ENCODE measurements around the gene ARIH1.

GRCh38 chr15:72588096-72588495, 114.0 kb downstream of the ARIH1 start:
- TF ChIP-seq ZNF24 (IDR thresholded peaks at IDR 0.05), result no peak
- TF ChIP-seq CTCF (IDR thresholded peaks at IDR 0.05 in 2 of 3, conservative IDR thresholded peaks at IDR 0.05 in 1 of 3; ENCODE audit: control insufficient read depth in 2 of 3, extremely low read depth in 1 of 3, insufficient read depth in 1 of 3, low read depth in 3 of 3, low read length in 3 of 3), result no peak
- no peak for TF ChIP-seq POLR2A (IDR thresholded peaks at IDR 0.05; ENCODE audit: low read depth, low read length)
- TF ChIP-seq CUX1 (IDR thresholded peaks at IDR 0.05; ENCODE audit: insufficient replicate concordance, low read depth, low read length), result no peak
- TF ChIP-seq MEF2A (IDR thresholded peaks at IDR 0.05; ENCODE audit: insufficient read depth, low read depth, low read length), result no peak
- TF ChIP-seq TCF12 (IDR thresholded peaks at IDR 0.05; ENCODE audit: low read depth, low read length), result no peak
- no peak for TF ChIP-seq ASH2L (IDR thresholded peaks at IDR 0.05; ENCODE audit: borderline replicate concordance, low read depth)
- TF ChIP-seq EZH2 (IDR thresholded peaks at IDR 0.05; ENCODE audit: borderline replicate concordance, control insufficient read depth, low read depth, low read length), result no peak
- no peak for TF ChIP-seq MLLT1 (IDR thresholded peaks at IDR 0.05)
- no peak for TF ChIP-seq SUZ12 (IDR thresholded peaks at IDR 0.05; ENCODE audit: unreplicated experiment)
- no peak for TF ChIP-seq ZBTB4 (CRISPR knock-in tag; IDR thresholded peaks at IDR 0.05)

Data from GM12878 (cell line).